CD14-positive monocyte (primary cell): ENCODE results near the gene SYNM. TPM values are rescaled to one million over a fixed set of nuclear protein-coding genes. Genes with fewer than 3 reads are reported as not detected.

Experiments used
- DNase-seq, 3 donors: peaks; one replicate each; pipeline ENCODE4 v3.0.0-alpha.2; 2011 to 2022
- H2AFZ ChIP-seq: 2 replicates; pipeline ENCODE4 v1.6.0; 2012; ENCODE audit warnings: mild to moderate bottlenecking, low read depth, low read length, inconsistent platforms; ENCODE audit not compliant: insufficient read depth, poor library complexity, severe bottlenecking
- H3K27ac ChIP-seq, 2 donors: 1 replicate in 1 of 2; 2 replicates in 1 of 2; pipeline ENCODE4 v1.5.1; 2012 to 2013; ENCODE audit warnings: low read length in 2 of 2, control low read depth in 1 of 2, inconsistent platforms in 1 of 2, low read depth in 1 of 2, mild to moderate bottlenecking in 1 of 2
- H3K27me3 ChIP-seq, 2 donors: one replicate each; pipeline versions ENCODE4 v1.6.0 to v1.6.1; 2011 to 2013; ENCODE audit warnings: low read length in 2 of 2; ENCODE audit not compliant: control insufficient read depth in 2 of 2, insufficient read depth in 2 of 2
- H3K36me3 ChIP-seq, 2 donors: replicated peaks in 1 of 2; 1 replicate in 1 of 2; 2 replicates in 1 of 2; pipeline versions ENCODE4 v1.5.1 to v1.6.1; 2012 to 2013; ENCODE audit warnings: low read length in 2 of 2, control low read depth in 1 of 2, inconsistent platforms in 1 of 2, mild to moderate bottlenecking in 1 of 2; ENCODE audit not compliant: insufficient read depth in 2 of 2, control insufficient read depth in 1 of 2
- H3K4me1 ChIP-seq, 2 donors: 1 replicate in 1 of 2; 2 replicates in 1 of 2; pipeline versions ENCODE4 v1.5.1 to v1.6.1; 2012 to 2013; ENCODE audit warnings: low read length in 2 of 2, control low read depth in 1 of 2, inconsistent platforms in 1 of 2, mild to moderate bottlenecking in 1 of 2, moderate library complexity in 1 of 2; ENCODE audit not compliant: insufficient read depth in 2 of 2, control insufficient read depth in 1 of 2
- H3K4me2 ChIP-seq: replicated peaks from 2 replicates; pipeline ENCODE3; 2012; ENCODE audit warnings: low read length, moderate library complexity, mild to moderate bottlenecking; ENCODE audit not compliant: poor library complexity, severe bottlenecking; ENCODE audit errors: extremely low read depth
- H3K4me3 ChIP-seq, 3 experiments: fragments of 200-600 bp in 1 of 3; sonication (generic) in 1 of 3; replicated peaks in 1 of 3; 1 replicate in 2 of 3; 2 replicates in 1 of 3; pipeline ENCODE4 v1.5.1; 2011 to 2013; ENCODE audit warnings: low read length in 3 of 3, mild to moderate bottlenecking in 3 of 3, control low read depth in 2 of 3, low read depth in 2 of 3, inconsistent platforms in 1 of 3, moderate library complexity in 1 of 3
- H3K79me2 ChIP-seq: 2 replicates; pipeline ENCODE4 v1.6.0; 2012; ENCODE audit warnings: mild to moderate bottlenecking, control low read depth, inconsistent platforms, low read length, moderate library complexity; ENCODE audit not compliant: insufficient read depth
- H3K9ac ChIP-seq: 2 replicates; pipeline ENCODE4 v1.6.0; 2017; ENCODE audit warnings: low read length, mild to moderate bottlenecking; ENCODE audit not compliant: insufficient read depth, poor library complexity, severe bottlenecking
- H3K9me3 ChIP-seq, 2 donors: replicated peaks in 1 of 2; 1 replicate in 1 of 2; 2 replicates in 1 of 2; pipeline versions ENCODE4 v1.5.1 to v1.6.1; 2012 to 2013; ENCODE audit warnings: low read length in 2 of 2, control low read depth in 1 of 2; ENCODE audit not compliant: control insufficient read depth in 1 of 2, insufficient read depth in 1 of 2
- H4K20me1 ChIP-seq: 2 replicates; pipeline ENCODE4 v1.6.0; 2012; ENCODE audit warnings: mild to moderate bottlenecking, low read length, control low read depth, moderate library complexity; ENCODE audit not compliant: insufficient read depth
- H3K27ac Mint-ChIP-seq, 7 donors: one replicate each; pipeline ENCODE4 v1.8.0; 2020; ENCODE audit warnings: mild to moderate bottlenecking in 7 of 7, mixed read lengths in 7 of 7, moderate library complexity in 6 of 7, inconsistent platforms in 2 of 7
- H3K27me3 Mint-ChIP-seq, 3 donors: one replicate each; pipeline ENCODE4 v1.8.0; 2021 to 2022; ENCODE audit warnings: low read depth in 3 of 3, mild to moderate bottlenecking in 3 of 3, mixed read lengths in 3 of 3, moderate library complexity in 3 of 3, inconsistent platforms in 1 of 3
- H3K36me3 Mint-ChIP-seq, 2 donors: one replicate each; pipeline ENCODE4 v1.8.0; 2020; ENCODE audit warnings: mixed read lengths in 2 of 2, inconsistent platforms in 1 of 2, mild to moderate bottlenecking in 1 of 2
- H3K4me1 Mint-ChIP-seq: one replicate; pipeline ENCODE4 v1.8.0; 2020; ENCODE audit warnings: mild to moderate bottlenecking, mixed read lengths
- H3K4me3 Mint-ChIP-seq, 2 donors: one replicate each; pipeline ENCODE4 v1.8.0; 2020; ENCODE audit warnings: mild to moderate bottlenecking in 2 of 2, mixed read lengths in 2 of 2, moderate library complexity in 1 of 2
- H3K9me3 Mint-ChIP-seq, 7 donors: one replicate each; pipeline ENCODE4 v1.8.0; 2020 to 2022; ENCODE audit warnings: mixed read lengths in 7 of 7, mild to moderate bottlenecking in 6 of 7, moderate library complexity in 6 of 7, inconsistent platforms in 2 of 7
- CTCF ChIP-seq: fragments of 200-600 bp; IDR thresholded peaks from one replicate; pipeline ENCODE4 v1.8.0; 2022; ENCODE audit warnings: antibody characterized with exemption, mild to moderate bottlenecking
- WGBS: methylation state at CpG from one replicate; pipeline ENCODE4 v1.1.5; 2013; ENCODE audit warnings: missing lambda C conversion rate; ENCODE audit not compliant: insufficient coverage; 5-methylcytosine and 5-hydroxymethylcytosine counted together
- intact Hi-C, 2 donors: fragments of 100-400 bp; cut with micrococcal nuclease; formaldehyde crosslinking; loops; one replicate each; pipeline versions ENCODE4 v1.15.0 to v1.15.1; 2023
- polyA plus RNA-seq, 3 donors: library from polyadenylated mRNA; depleted of rRNA in 1 of 3; unstranded in 2 of 3; stranded (reverse) in 1 of 3; fragments of 300-500 nt in 2 of 3; fragments of >200 nt in 1 of 3; fragmentation: Illumina TruSeq in 2 of 3; gene quantifications; 1 replicate in 2 of 3; 2 replicates in 1 of 3; pipeline ENCODE4 v1.2.3, GENCODE V29; 2012 to 2021

The SYNM gene
- polyA plus RNA-seq, 3 donors: 0.04 to 0.05 TPM; not detected in 1

GRCh38 chr15:99076109-99076508 lies 28.8 kb upstream of the SYNM start:
- H3K27ac ChIP-seq: no peak overlapping the region
- no peaks in the 10 kb centered on the region for H3K36me3 ChIP-seq
- no peak for DNase-seq
- H3K4me3 ChIP-seq: peak overlapping the region in 1 of 3 experiments; percentile 71
- Mint-ChIP-seq H3K36me3 (no peaks in the 10 kb centered on the region), H3K27ac (no peak overlapping the region), H3K27me3 (peaks cover 2 to 9% (median 4%) of the 10 kb centered on the region in 3 donors), H3K4me3 (no peak overlapping the region), H3K4me1 (peaks cover 3% of the 10 kb centered on the region), H3K9me3 (no peaks in the 10 kb centered on the region)
- peaks cover 0 to 4% of the 10 kb centered on the region in 2 donors for H3K4me1 ChIP-seq
- no CpG with 5 or more reads among the region's 2 CpGs for WGBS
- no peak for TF ChIP-seq CTCF
- H3K27me3 ChIP-seq: no peaks in the 10 kb centered on the region
- intact Hi-C loops: loop anchor here in 1 of 2 donors (10.0 kb wide), 1 partner anchor 631 kb away; no protein-coding TSS in a partner anchor
- peak overlapping the region; percentile 76 for H3K4me2 ChIP-seq
- H3K79me2 ChIP-seq: no peaks in the 10 kb centered on the region
- no peaks in the 10 kb centered on the region for H4K20me1 ChIP-seq
- H3K9ac ChIP-seq: peak overlapping the region; percentile 36
- no peaks in the 10 kb centered on the region for H3K9me3 ChIP-seq
- peak overlapping the region; percentile 49 for H2AFZ ChIP-seq

GRCh38 chr15:99076555-99077308 lies 28.1 kb upstream of the SYNM start:
- Mint-ChIP-seq H3K4me1 (peaks cover 3% of the 10 kb centered on the region), H3K27ac (peak overlapping the region in 3 of 7 donors; percentile 65 to 70 (median 66)), H3K9me3 (no peaks in the 10 kb centered on the region), H3K4me3 (peak overlapping the region; percentile 78 to 95), H3K36me3 (no peaks in the 10 kb centered on the region), H3K27me3 (peaks cover 4 to 9% (median 4%) of the 10 kb centered on the region in 3 donors)
- intact Hi-C loops: loop anchor here in 1 of 2 donors (10.0 kb wide), 1 partner anchor 632 kb away; no protein-coding TSS in a partner anchor
- WGBS: 4% methylated on average over 4 of the region's 10 CpGs
- Histone ChIP-seq H3K27ac (no peak overlapping the region), H3K9me3 (no peaks in the 10 kb centered on the region), H2AFZ (peak overlapping the region; percentile 49), H3K9ac (peak overlapping the region; percentile 36), H3K4me3 (peak overlapping the region; percentile 23 to 71 (median 64)), H3K79me2 (no peaks in the 10 kb centered on the region), H3K4me1 (peaks cover 0 to 4% of the 10 kb centered on the region in 2 donors), H4K20me1 (no peaks in the 10 kb centered on the region), H3K4me2 (peak overlapping the region; percentile 76), H3K36me3 (no peaks in the 10 kb centered on the region), H3K27me3 (no peaks in the 10 kb centered on the region)
- peak; percentile 42 to 62 (median 62) for DNase-seq
- peak; percentile 84 for TF ChIP-seq CTCF
